HepG2 (cell line): ENCODE data around the gene CPXM1. TPM values are rescaled to one million over a fixed set of nuclear protein-coding genes. Genes with fewer than 3 reads are reported as not detected.

Experiments used
- DRAP1 ChIP-seq: IDR thresholded peaks from 2 replicates; pipeline ENCODE4 v1.6.1; 2016; ENCODE audit warnings: missing genetic modification reagents, missing compliant biosample characterization
- FOXA3 ChIP-seq: IDR thresholded peaks from 2 replicates; pipeline ENCODE4 v1.6.1; 2016; ENCODE audit warnings: missing genetic modification reagents, missing compliant biosample characterization
- FOXP4 ChIP-seq: sonication (generic); formaldehyde crosslinking; IDR thresholded peaks from 2 replicates; pipeline ENCODE4 v1.4.0; 2020; ENCODE audit warnings: missing genetic modification reagents
- GTF2F1 ChIP-seq: fragments of 150-350 bp; IDR thresholded peaks from 2 replicates; pipeline ENCODE4 v1.6.1; 2014; ENCODE audit warnings: low read length
- HBP1 ChIP-seq: IDR thresholded peaks from 2 replicates; pipeline ENCODE4 v1.6.1; 2016; ENCODE audit warnings: low read depth, control low read depth
- MEIS1 ChIP-seq: sonication (generic); formaldehyde crosslinking; IDR thresholded peaks from 2 replicates; pipeline ENCODE4 v1.9.0; 2021; ENCODE audit warnings: mild to moderate bottlenecking, missing genetic modification reagents, moderate library complexity, borderline replicate concordance
- MXD1 ChIP-seq: sonication (generic); formaldehyde crosslinking; IDR thresholded peaks from 2 replicates; pipeline ENCODE4 v1.4.0; 2020; ENCODE audit warnings: mild to moderate bottlenecking, missing genetic modification reagents
- PAXIP1 ChIP-seq: sonication (generic); formaldehyde crosslinking; conservative IDR thresholded peaks from 2 replicates; pipeline ENCODE4 v1.4.0; 2020; ENCODE audit warnings: mild to moderate bottlenecking, missing genetic modification reagents, moderate library complexity
- PREB ChIP-seq: sonication (generic); formaldehyde crosslinking; IDR thresholded peaks from 2 replicates; pipeline ENCODE4 v1.4.0; 2020; ENCODE audit warnings: missing genetic modification reagents
- RFX5 ChIP-seq: IDR thresholded peaks from 2 replicates; pipeline ENCODE4 v1.6.1; 2011; ENCODE audit warnings: low read depth, low read length, improper control_type of control experiment
- SP4 ChIP-seq: sonication (generic); formaldehyde crosslinking; IDR thresholded peaks from 2 replicates; pipeline ENCODE4 v1.8.1; 2023; ENCODE audit warnings: mild to moderate bottlenecking, missing genetic modification reagents
- SRF ChIP-seq: IDR thresholded peaks from 2 replicates; pipeline ENCODE4 v1.6.1; 2011; ENCODE audit warnings: mild to moderate bottlenecking, low read depth, low read length, moderate library complexity
- ZNF256 ChIP-seq: sonication (generic); formaldehyde crosslinking; conservative IDR thresholded peaks from 2 replicates; pipeline ENCODE4 v1.4.0; 2020; ENCODE audit warnings: missing genetic modification reagents
- ZNF296 ChIP-seq: sonication (generic); formaldehyde crosslinking; conservative IDR thresholded peaks from 2 replicates; pipeline ENCODE4 v1.5.0; 2020; ENCODE audit warnings: mild to moderate bottlenecking, missing genetic modification reagents
- ZNF383 ChIP-seq: sonication (generic); formaldehyde crosslinking; IDR thresholded peaks from 2 replicates; pipeline ENCODE4 v1.4.0; 2020; ENCODE audit warnings: missing genetic modification reagents, mild to moderate bottlenecking, borderline replicate concordance
- ZNF614 ChIP-seq: IDR thresholded peaks from 2 replicates; pipeline ENCODE4 v1.6.1; 2018; ENCODE audit warnings: missing biosample characterization, missing genetic modification reagents, inconsistent platforms, borderline replicate concordance
- polyA plus RNA-seq, 8 experiments: library from polyadenylated mRNA; depleted of rRNA in 3 of 8; stranded (reverse) in 7 of 8; unstranded in 1 of 8; fragments of >200 nt; fragmentation: Illumina TruSeq in 4 of 8; extraction: Trizol in 4 of 8; gene quantifications; 2 replicates each; pipeline versions ENCODE4 v1.2.1 to v1.2.3, GENCODE V29; 2011 to 2016; ENCODE audit warnings: low read depth in 4 of 8, missing spikeins in 1 of 8, mixed read lengths in 1 of 8; ENCODE audit not compliant: insufficient read depth in 1 of 8
- total RNA-seq, 5 experiments: library from RNA; depleted of rRNA; stranded (reverse); fragments of >200 nt; fragmentation: Illumina TruSeq; extraction: Trizol; gene quantifications; 2 replicates each; pipeline ENCODE4 v1.2.3, GENCODE V29; 2016; ENCODE audit warnings: low read depth in 1 of 5
- TF ChIP-seq, protein P1 (sequence below): sonication (generic); IDR thresholded peaks from 2 replicates; pipeline ENCODE4 v1.6.1; 2016; ENCODE audit warnings: low read depth, borderline replicate concordance

CPXM1 gene
- total and polyA plus RNA-seq, 2 of the 13 experiments (the other 11 are each of a cell fraction or from before 2014, with no cell fraction given) = 0.07 TPM; not detected in 1

- TF ChIP-seq FOXP4 (CRISPR knock-in tag) (peak; percentile 60), PREB (CRISPR knock-in tag) (no peak), RFX5 (no peak), ZNF296 (CRISPR knock-in tag) (no peak), GTF2F1 (no peak), SP4 (CRISPR knock-in tag) (peak; percentile 12; the same call in 1 of the 2 replicates), SRF (no peak), MEIS1 (no peak), MXD1 (CRISPR knock-in tag) (no peak), FOXA3 (CRISPR knock-in tag) (no peak), ZNF383 (CRISPR knock-in tag) (no peak), HBP1 (no peak; the same call in none of the 2 replicates), PAXIP1 (no peak; the same call in 1 of the 2 replicates), ZNF256 (CRISPR knock-in tag) (0 out of 2 replicates have a peak, but pooled peaks have one; percentile 36), ZNF614 (no peak), DRAP1 (CRISPR knock-in tag) (peak; percentile 25; the same call in 1 of the 2 replicates)
- TF ChIP-seq, protein P1, sequence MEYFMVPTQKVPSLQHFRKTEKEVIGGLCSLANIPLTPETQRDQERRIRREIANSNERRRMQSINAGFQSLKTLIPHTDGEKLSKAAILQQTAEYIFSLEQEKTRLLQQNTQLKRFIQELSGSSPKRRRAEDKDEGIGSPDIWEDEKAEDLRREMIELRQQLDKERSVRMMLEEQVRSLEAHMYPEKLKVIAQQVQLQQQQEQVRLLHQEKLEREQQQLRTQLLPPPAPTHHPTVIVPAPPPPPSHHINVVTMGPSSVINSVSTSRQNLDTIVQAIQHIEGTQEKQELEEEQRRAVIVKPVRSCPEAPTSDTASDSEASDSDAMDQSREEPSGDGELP = no peak
These were observed 40.6 kb upstream of the CPXM1 start (continued) for GRCh38 chr20:2840967-2841531.
